ENCODE data around the gene GRIA4.

The GRIA4 gene

DNA sequence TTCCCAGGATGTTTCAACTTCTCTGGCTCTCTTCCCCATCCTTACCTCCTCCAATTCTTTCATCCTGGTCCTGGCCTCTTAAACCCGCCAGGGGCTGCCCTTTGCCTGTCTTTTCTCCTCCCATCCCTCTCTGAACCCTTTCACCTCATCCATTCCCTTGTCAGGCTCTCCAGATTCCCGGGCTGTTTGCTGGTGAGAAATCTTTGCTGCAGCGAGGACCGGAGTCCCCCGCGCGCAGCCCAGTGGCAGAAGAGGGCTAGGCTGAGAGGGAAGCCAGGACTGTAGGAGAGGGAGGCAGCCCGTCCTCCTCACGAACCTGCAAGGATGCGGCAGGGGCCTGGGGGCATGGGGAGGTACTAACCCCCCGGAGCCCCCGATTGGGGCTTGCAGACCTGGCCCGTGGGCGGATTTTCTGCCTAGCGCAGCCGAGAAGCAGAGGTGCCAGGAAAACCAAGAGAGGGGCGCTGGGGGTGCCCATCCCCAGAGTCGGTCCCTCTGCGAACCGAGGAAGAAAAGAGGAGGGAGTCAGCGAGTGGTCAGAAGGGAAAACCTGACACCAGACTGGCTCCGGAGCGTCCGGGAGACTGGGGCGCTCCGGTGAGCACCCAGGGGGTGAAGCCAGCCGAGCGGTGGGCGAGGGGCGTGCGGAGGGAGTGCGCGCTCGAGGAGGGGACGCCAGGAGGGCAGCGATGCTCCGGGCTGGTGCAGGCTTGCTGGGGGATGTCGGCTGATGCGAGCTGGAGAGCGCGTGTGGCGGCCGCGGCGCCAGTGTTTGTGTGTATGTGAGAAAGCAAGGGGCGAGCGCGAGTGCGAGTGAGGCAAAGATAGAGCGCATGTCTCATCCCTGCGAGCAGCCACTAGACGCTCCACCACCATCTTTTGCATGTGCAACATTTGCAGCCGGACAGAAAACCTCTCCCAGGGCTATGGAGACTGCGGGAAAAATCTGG, at the start of gene GRIA4:
Gene GRIA4 (plus strand): TSS at position 242 of the 950 bp plus-strand sequence. CDS start 925 bp downstream, outside the sequence.
- peak; percentile 53 to 67 for DNase-seq

DNA sequence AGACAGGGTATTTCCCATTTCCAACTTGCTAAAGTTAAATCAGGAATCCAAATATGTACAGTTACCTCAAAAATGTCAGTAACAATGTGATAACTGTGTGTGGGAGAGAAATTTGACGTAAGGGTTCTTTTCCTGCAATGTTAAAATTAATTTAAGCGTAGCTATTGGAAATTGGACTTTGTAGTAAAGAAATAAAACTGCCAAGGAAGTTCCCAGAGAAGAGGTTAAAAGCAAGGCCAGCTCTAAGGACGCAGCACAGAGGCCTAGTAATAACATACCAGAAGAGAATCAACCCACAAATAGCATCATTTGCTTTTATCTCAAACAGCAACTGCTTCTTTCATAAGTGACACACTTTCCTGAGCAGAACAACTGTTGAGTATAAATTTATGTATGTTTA, 36.8 kb upstream of the GRIA4 start:
- DNase-seq, result no peak

DNA sequence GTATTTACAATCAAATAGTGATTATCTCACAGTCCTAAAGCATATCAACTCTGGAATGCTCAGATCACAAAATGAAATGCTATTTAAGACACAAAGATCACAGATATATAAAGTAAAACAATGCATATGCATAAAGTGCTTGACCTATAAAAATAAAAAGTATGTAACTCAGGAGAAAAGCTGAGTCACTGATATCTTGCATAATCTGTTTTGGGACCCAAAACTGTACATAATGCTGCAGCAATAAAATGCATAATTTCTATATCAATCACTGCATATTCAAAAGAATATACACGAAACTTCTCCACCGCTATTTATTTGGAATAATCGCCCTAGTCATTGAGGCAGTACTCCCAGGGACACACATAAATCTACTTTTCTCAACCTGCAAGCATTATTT, 34.9 kb upstream of the GRIA4 start:
- DNase-seq, result no peak

DNA sequence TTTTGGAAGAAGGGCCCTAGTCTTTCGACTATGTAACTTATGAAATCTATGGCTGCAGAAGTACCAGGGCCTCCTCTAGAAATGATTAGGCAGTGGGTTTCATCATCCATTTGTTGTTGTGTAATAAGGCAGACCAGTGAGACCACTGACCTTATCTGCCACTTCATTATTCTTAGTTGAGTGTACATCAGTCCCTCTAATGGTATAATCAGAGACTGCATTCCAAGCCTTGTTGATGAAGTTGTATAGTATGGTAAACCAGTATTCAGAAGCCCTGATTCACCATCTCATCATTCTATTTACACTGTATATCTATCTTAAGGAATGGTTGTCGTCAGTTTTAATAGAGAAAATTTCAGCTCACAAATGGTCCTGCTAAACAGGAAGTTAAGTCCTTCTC, 32.2 kb upstream of the GRIA4 start:
- DNase-seq, result no peak

DNA sequence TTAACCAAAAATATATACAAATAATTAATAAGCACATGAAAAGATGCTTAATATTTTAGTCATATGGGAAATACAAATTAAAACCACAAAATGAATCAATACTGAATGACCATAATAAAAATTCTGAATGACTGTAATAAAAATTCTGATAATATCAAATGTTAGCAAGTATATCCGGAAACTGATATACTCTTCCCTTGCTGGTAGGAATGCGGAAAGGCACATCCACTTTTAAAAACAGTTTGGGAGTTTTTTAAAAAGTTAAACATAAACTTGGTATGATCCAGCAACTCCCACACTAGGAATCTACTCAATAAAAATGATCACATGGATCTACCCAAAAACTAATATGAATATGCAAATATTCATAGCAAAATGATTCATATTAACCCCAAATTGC, 30.8 kb upstream of the GRIA4 start:
- no peak for DNase-seq

DNA sequence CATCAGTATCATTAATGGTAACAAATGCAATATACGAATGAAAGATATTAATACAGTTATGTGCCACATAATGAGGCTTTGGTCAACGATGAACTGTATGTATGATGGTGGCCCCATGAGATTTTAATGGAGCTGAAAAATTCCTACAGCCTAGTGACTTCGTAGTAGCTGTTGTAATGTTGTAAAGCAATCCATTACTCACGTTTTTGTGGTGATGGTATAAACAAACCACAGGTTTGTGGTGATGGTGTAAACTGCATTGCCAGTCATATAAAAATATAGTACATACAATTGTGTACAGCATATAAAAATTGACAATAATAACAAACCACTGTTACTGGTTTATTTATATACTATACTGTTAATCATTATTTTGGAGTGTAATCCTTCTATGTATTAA, 27.4 kb upstream of the GRIA4 start:
- DNase-seq, result no peak

DNA sequence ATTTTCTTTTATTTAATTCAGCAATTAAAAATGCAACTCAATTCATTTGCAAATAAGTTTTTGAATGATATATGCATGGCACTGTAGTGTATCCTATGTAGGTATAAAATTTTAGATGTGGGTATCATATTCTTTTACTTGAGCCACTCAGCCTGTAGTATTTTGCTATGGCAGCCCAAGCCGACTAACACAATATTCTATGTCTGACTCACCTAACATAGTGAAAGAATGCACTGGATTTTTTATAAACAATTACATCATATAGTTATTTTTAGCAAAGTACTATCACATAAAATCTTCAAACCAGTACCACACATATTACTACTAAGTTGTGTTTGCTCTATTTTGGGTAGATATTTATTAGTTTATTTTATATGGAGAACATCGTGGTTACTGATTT, 21.9 kb upstream of the GRIA4 start:
- no peak for DNase-seq

DNA sequence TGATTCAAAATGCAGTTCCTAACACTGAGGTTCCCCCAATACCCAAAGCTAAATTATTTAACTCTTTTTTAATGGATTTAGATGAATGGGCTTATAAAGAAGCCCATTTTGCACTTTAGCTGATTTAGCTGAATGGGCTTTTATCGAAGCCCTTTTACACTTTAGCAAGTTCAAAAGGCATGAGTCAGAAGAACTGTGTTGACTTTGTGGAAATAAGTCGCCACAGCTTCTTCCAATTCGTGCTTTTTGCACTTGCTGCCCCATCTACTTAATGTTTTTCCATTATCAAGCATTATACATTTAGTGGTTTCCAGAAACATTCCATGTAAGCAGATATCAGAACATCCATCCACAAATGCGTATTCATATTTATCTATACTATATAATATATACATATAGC, 20.5 kb upstream of the GRIA4 start:
- no peak for DNase-seq

DNA sequence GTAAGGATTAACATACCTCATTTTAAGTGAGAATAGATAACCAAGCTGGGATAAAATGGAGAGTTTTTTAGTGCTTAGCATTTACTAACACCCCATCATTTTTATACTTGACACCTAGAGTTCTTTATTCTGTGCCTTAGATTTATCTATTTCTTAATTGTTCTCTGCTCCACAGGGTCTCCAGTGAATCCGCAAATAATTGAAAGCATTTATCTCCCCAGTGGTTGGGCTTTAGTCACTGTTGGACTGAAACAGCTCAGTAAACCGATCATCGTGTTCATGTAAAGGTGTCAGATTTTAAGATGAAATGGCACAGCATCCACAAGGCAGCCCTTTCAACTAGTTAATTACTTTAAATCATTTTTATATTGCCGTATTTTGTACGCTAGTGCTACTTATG, 17.8 kb upstream of the GRIA4 start:
- peak; percentile 41 to 80 for DNase-seq

DNA sequence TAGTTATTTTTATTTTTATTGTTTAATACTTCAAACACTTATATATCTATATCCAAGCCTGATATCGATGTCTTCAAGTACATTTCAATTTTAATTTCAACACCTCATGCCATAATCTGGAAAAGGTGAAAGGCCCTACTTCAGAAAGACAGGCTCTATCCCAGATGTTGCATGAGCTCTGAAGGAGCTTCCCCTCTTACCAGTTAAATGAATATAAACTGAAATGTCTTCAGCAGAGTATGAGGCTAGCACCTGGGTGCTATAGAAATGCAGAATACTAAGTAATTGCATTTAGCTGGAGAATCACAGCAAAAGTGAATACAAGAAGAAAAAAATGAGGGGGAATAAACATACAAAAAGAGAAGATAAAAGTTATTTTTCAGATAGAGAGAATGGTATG, 11.5 kb upstream of the GRIA4 start:
- no peak for DNase-seq

DNA sequence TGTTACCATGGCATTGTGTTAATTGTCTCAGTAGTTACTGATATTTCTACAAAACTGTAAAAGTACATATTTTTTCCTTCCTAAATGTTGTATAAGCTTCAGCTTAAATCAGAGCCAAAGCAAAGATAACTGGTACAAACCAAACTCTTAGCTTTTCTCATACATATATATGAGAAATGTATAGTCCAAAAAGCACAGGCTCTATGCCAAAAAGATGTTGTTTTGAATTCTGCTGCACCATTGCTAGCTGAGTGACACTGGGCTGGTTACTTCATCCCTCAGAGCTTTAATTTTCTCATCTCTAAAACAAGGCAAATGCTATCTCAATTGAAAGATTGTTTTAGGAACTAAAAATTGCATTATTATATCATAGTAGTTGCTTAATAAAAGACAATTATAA, 6.7 kb upstream of the GRIA4 start:
- DNase-seq, result no peak

DNA sequence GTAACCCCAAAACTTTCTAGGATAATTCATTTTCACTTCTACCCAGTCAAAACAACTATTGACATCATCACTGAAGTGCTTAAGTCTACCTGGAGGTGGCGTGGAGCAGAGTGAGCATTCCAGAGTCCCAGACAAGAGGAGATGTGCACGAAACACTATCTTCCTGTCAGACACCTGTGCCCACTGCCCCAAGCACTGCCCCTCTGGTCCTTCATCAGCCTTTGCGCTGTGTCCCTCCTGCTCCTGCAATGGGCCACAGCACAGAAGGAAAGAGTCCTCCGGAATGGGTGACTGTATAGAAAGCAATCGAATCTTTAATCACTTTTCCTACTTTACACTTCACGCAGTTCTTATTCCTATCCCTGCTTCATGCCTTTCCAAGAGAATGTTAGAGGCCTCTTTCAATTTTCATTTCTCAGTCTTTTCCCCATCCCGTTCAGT, 512 bp upstream of the GRIA4 start:
- peak; percentile 17 to 45 for DNase-seq

DNA sequence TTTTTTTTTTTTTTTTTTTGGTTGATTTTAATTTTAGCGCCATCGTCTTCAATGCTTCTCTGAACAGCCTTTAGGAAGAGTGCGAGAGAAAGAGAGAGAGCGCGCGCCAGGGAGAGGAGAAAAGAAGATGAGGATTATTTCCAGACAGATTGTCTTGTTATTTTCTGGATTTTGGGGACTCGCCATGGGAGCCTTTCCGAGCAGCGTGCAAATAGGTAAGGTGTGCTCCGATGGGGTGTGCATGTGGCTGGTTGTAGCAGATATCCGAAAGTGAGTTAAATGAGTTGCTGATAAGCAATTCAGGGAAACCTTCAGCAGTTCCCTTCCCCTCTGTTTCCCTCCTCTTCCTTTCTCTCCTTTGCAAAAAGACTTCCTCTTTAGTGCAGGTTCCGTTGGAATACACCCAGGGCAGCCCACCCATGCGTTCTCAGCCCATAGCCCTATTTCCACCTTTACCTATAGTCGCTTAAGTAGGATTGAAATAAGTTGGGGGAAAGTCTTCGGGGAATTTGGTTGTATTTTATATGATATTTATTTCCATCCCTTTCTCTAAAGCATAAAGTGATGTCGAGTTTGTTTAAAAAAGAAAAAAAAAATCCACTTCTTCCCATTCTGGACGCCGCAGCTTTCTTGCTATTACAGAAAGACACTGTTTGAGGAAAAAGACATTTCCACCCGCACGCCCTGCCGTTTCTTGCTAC, 1.1 kb downstream of the GRIA4 start:
- peak in 1 of 2 experiments; percentile 27 for DNase-seq

DNA sequence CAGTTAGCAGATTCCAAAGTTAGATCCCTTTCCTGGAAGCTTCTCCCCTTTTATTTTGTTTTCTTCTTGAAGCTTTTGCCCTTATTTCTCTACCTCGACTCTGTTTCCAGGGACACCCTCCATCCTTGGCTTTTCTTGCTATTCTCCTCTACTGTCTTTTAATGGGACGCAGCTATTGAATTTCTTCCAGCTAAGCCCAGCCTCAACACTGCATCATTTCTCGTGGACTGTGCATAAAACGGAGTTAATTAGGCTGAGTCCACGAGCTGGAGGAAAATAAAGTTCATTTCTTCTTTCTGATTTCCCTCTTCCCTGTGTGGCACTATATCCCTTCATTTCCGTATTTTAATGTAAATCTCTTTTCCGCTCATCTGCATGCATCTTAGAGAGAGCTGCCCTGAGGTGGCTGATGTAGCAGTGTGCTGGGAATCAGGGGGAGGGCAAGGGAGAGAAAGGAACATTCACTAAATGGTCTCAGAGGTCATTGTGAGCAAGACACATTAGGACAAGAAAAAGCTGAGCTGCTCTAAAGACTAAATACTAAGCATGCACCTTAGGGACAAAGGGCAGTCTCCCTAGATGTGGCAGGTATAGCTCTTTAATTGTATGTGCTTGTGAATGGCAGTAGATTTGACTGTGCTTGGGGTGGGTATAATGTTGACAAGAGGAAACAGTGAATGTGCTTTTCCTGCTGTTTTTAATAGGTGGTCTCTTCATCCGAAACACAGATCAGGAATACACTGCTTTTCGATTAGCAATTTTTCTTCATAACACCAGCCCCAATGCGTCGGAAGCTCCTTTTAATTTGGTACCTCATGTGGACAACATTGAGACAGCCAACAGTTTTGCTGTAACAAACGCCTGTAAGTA, 1.9 kb downstream of the GRIA4 start:
- peak; percentile 10 to 66 for DNase-seq

DNA sequence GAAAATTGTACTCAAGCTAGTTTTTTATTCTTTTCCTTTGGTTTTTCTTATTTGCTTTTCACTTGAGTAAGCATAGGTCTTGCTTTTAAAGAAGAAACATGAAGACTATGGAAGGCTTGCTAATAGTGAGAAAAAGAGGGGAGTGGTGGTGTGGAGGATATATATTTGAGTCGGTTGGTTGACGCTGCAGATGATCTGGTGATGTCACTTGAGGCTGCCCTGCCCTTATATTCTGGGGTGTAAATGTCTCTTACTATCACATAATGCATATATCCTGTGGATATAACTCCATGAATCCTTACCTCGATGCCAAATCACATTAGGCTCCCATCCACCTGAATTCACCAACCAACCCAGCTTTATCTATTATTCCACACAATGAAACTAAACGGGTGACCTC, 2.9 kb downstream of the GRIA4 start:
- peak; percentile 27 to 75 for DNase-seq

DNA sequence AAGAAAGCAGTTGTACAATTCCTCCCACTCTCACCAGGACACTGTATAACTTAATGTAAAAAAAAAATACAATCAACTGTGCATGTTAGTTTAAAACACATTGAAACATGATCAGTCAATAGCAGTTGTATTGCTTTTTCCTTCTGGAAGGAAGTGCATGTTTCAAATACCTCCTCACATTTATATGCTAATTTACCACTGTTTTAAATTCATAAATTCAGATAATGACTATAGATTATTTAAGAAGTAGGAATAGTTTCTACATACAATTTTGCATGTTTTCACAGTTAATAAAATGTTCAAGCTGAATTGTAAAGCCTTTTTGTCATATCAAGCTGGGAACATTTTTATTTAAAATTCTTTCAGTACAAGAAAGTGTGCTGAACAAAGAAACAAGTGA, 3.3 kb downstream of the GRIA4 start:
- no peak for DNase-seq

DNA sequence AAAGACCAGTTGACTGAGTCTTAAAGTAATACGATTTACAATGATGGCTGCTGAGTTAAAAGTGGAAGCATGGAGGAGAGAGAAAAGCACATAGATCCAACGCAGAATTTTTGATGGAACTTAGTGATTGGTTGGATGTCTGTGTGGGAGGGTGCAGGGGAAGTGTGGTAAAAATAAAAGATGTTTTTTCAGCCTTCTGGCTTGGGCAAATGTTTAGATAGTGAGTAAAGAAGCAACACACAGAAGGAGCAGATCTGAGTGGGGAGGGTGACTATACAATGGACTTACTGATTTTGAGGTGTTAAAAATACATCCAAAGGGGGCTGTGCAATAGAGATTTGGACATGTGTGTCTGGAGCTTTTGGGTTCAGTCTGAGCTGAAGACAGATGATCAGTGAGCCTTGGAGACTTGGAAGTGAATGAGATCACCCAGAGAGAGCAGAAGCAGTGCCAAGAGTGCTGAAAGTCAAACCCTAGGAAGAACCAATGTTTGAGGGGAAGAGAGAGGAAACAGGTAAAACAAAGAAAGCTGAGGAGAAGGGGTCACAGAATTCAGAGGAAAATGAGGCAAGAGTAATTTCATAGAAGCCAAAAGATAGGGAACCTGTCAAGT, 8.6 kb downstream of the GRIA4 start:
- no peak for DNase-seq

DNA sequence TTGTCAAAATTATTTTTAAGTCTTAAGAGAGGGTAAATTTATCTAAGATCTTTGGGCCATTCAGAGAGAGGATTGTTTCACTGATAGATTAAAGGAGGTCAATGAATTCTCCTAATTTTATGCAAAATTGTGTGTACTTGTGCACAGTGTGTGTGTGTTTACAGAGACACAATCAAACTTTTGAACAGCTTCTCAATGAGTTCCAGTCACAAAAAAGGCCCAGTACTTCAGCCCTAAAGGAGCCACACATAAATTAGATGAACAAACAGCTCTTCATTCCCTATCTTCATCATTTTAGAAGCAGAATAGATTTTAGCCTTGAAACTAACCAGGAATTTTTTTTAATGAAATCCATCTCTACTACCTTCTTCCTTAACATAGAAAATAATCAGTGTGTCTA, 9.7 kb downstream of the GRIA4 start:
- no peak for DNase-seq

DNA sequence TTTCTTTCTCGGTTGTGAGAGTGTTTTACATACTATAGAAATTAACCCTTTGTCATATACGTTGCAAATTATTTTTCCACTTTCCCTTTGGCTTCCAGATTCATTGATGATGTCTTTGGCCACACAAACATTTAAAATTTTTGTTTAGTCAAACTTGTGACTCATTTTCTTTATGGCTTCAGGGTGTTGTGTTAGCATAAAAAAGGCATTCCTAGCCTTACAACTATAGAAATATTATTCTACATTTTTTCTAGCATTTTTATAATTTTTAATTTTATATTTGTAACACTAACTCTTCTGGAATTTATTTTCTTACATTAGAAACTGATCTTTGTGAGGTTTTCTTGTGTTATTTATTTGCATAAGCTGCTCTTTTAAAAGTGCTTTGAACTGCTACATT, 12.1 kb downstream of the GRIA4 start:
- DNase-seq, result no peak

DNA sequence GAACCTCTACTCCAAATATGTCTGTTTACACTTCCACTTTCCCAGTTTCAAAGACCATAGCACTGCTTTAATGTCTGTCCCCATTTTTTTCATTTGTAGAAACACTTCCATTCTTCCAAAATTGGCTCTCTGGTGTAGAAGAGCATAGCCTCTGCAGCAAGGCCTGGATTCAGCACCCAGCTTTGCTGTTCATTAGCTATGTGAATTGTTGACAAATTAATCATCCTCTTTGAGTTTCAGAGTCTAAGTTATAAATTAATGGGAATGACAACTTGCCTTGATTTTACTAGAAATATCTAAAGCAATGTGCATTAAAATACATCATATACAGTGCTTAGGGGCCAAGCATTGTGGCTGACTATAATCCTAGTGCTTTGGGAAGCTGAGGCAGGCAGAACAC, 22.4 kb downstream of the GRIA4 start:
- no peak for DNase-seq

DNA sequence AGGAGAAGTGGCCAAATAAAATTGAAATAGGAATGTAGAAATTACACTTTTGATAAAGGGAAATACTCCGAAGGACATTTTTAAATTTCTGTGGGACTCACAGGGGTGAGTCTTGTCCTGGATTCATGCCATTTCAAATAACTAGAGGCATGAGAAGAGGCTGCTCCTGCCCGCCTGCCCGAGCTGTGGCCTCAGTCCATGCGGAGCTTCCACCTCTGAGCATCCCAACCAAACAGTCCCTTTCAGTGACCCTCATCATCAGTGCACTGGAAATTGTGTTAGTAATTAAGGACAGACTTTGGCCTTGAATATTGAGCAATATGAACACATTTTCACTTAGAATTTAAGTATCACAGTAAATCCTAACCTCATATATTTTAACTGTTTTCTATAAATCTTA, 25.6 kb downstream of the GRIA4 start:
- DNase-seq, result no peak

DNA sequence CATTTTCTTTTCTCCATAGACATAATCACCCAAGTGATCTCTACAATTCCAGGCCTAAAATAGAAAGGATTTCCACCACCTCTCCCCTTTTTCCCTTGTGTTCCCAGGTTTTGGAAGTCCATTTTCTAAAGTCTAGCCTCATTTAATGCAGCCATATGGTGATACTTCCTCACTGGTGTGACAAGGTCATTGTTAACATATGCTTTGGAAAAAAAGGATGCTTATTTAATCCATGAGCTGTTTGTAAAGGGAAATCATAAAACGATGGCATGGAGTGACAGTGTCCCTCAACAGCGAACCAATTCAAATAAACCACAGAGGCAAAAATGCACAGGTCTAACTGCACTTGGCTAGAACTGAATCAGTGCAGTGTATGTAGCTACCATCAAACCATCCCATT, 26.6 kb downstream of the GRIA4 start:
- DNase-seq, result peak in 1 of 2 experiments; percentile 6

DNA sequence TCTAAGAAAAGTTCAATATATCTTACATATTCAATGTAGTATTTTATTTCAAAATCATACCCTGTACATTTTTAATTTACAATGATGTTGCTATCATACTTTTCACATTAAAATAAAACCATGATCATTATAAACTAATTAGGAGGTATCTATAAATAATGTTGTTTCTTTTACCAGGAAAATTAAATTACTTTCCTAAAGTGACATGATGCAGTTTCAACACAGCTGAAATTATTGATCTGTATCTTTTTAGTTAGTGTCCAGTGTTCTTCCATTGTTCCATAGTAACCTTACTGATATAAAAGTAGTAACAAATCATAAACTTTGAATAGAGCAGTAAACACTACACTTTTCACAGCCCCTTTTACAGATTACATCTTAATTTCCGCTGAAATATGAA, 29.7 kb downstream of the GRIA4 start:
- no peak for DNase-seq

Measured in NCI-H2081 (cell line).